ENCODE data around the gene PLET1. TPM values are rescaled to one million over a fixed set of nuclear protein-coding genes. Genes with fewer than 3 reads are reported as not detected.
A peak's percentile ranks its signal among the peaks of the same experiment; 100 is the strongest.

PLET1 gene
- total RNA-seq, 1 donor from 2014 or later: not detected

- H3K36me3 Mint-ChIP-seq (ENCODE audit: low read depth): peaks cover 28% of the 10 kb centered on the region
- no peaks in the 10 kb centered on the region for H3K27me3 Mint-ChIP-seq (ENCODE audit: low read depth)
- no peak overlapping the region for H3K4me3 Mint-ChIP-seq (ENCODE audit: unreplicated experiment)
- TF ChIP-seq CTCF (IDR thresholded peaks at IDR 0.05): no peak
- no peak for DNase-seq (ENCODE audit: low spot score)
- H3K9me3 Mint-ChIP-seq (ENCODE audit: low read depth): no peaks in the 10 kb centered on the region
- H3K4me1 Mint-ChIP-seq (ENCODE audit: low read depth): peaks cover 35% of the 10 kb centered on the region
- no peak overlapping the region for H3K27ac Mint-ChIP-seq (ENCODE audit: unreplicated experiment)
Observed at GRCh38 chr11:112231952-112232351, 28.7 kb downstream of the PLET1 start.

- H3K27ac Mint-ChIP-seq (ENCODE audit: unreplicated experiment): peak overlapping the region; percentile 38
- peaks cover 13% of the 10 kb centered on the region for H3K36me3 Mint-ChIP-seq (ENCODE audit: low read depth)
- no peaks in the 10 kb centered on the region for H3K27me3 Mint-ChIP-seq (ENCODE audit: low read depth)
- no peak overlapping the region for H3K4me3 Mint-ChIP-seq (ENCODE audit: unreplicated experiment)
- no peak for DNase-seq (ENCODE audit: low spot score)
- peaks cover 38% of the 10 kb centered on the region for H3K4me1 Mint-ChIP-seq (ENCODE audit: low read depth)
- TF ChIP-seq CTCF (IDR thresholded peaks at IDR 0.05): no peak
- H3K9me3 Mint-ChIP-seq (ENCODE audit: low read depth): no peaks in the 10 kb centered on the region
Observed at GRCh38 chr11:112229746-112230433, 30.8 kb downstream of the PLET1 start.

- no peak for TF ChIP-seq CTCF (IDR thresholded peaks at IDR 0.05)
- Mint-ChIP-seq H3K27me3 (ENCODE audit: low read depth) (no peaks in the 10 kb centered on the region), H3K4me1 (ENCODE audit: low read depth) (peaks cover 38% of the 10 kb centered on the region), H3K4me3 (ENCODE audit: unreplicated experiment) (no peak overlapping the region), H3K27ac (ENCODE audit: unreplicated experiment) (no peak overlapping the region), H3K36me3 (ENCODE audit: low read depth) (peaks cover 13% of the 10 kb centered on the region), H3K9me3 (ENCODE audit: low read depth) (peaks cover 4% of the 10 kb centered on the region)
- no peak for DNase-seq (ENCODE audit: low spot score)
Observed at GRCh38 chr11:112229159-112229558, 31.5 kb downstream of the PLET1 start.

GRCh38 chr11:112228706-112229105, 32.0 kb downstream of the PLET1 start:
- peaks cover 38% of the 10 kb centered on the region for H3K4me1 Mint-ChIP-seq (ENCODE audit: low read depth)
- H3K27ac Mint-ChIP-seq (ENCODE audit: unreplicated experiment): peak overlapping the region; percentile 42
- DNase-seq (ENCODE audit: low spot score): no peak
- H3K36me3 Mint-ChIP-seq (ENCODE audit: low read depth): peaks cover 12% of the 10 kb centered on the region
- H3K9me3 Mint-ChIP-seq (ENCODE audit: low read depth): peaks cover 4% of the 10 kb centered on the region
- H3K27me3 Mint-ChIP-seq (ENCODE audit: low read depth): no peaks in the 10 kb centered on the region
- TF ChIP-seq CTCF (IDR thresholded peaks at IDR 0.05): no peak
- H3K4me3 Mint-ChIP-seq (ENCODE audit: unreplicated experiment): no peak overlapping the region

- H3K4me1 Mint-ChIP-seq (ENCODE audit: low read depth): peaks cover 38% of the 10 kb centered on the region
- H3K36me3 Mint-ChIP-seq (ENCODE audit: low read depth): peaks cover 12% of the 10 kb centered on the region
- H3K27ac Mint-ChIP-seq (ENCODE audit: unreplicated experiment): peak overlapping the region; percentile 97
- peaks cover 4% of the 10 kb centered on the region for H3K9me3 Mint-ChIP-seq (ENCODE audit: low read depth)
- peak overlapping the region; percentile 84 for H3K4me3 Mint-ChIP-seq (ENCODE audit: unreplicated experiment)
- TF ChIP-seq CTCF (IDR thresholded peaks at IDR 0.05): no peak
- no peaks in the 10 kb centered on the region for H3K27me3 Mint-ChIP-seq (ENCODE audit: low read depth)
- no peak for DNase-seq (ENCODE audit: low spot score)
Observed at GRCh38 chr11:112227471-112227870, 33.2 kb downstream of the PLET1 start.

Data from chondrocyte (in vitro differentiated cells).